Stimulated activated naive CD8-positive, alpha-beta T cell treated with anti-CD3 and anti-CD28 coated beads, Interleukin-15, Interleukin-2, amounts not matched to agents 100 ng/mL and 50 ng/mL, for 24 hours (primary cell): ENCODE measurements around the gene EMD.
"Not testable (repeated sequence)": the region's sequence is repeated elsewhere in the genome, so short reads cannot be mapped to it uniquely, and the experiment has no call there.

Source experiments
- H3K27ac Mint-ChIP-seq: one replicate; pipeline ENCODE4 v1.8.0; 2021; ENCODE audit warnings: mild to moderate bottlenecking, mixed read lengths
- H3K27me3 Mint-ChIP-seq: one replicate; pipeline ENCODE4 v1.8.0; 2021; ENCODE audit warnings: mixed read lengths
- H3K36me3 Mint-ChIP-seq: one replicate; pipeline ENCODE4 v1.8.0; 2021; ENCODE audit warnings: low read depth, mixed read lengths
- H3K4me1 Mint-ChIP-seq: one replicate; pipeline ENCODE4 v1.8.0; 2021; ENCODE audit warnings: low read depth, mixed read lengths
- H3K4me3 Mint-ChIP-seq: one replicate; pipeline ENCODE4 v1.8.0; 2021; ENCODE audit warnings: mild to moderate bottlenecking, mixed read lengths
- H3K9me3 Mint-ChIP-seq: one replicate; pipeline ENCODE4 v1.8.0; 2021; ENCODE audit warnings: mixed read lengths

EMD gene

GRCh38 chrX:154378799-154379568, at the start of gene EMD:
Gene EMD, plus strand, starts transcription at chrX:154379295. Its CDS starts 190 bp downstream, at chrX:154379485.
- Mint-ChIP-seq H3K36me3 (peaks cover 14% of the 10 kb centered on the region), H3K4me3 (peak within 1 kb of the TSS; percentile 92), H3K27ac (peak within 1 kb of the TSS; percentile 90), H3K9me3 (no peaks in the 10 kb centered on the region), H3K27me3 (no peaks in the 10 kb centered on the region), H3K4me1 (peaks cover 16% of the 10 kb centered on the region)

- Mint-ChIP-seq H3K36me3 (no peaks in the 10 kb centered on the region), H3K27ac (no peak overlapping the region), H3K4me3 (no peak overlapping the region), H3K4me1 (peaks cover 47% of the 10 kb centered on the region), H3K27me3 (no peaks in the 10 kb centered on the region), H3K9me3 (no peaks in the 10 kb centered on the region)
These were observed 46.5 kb upstream of the EMD start for GRCh38 chrX:154332561-154332960.

- Mint-ChIP-seq H3K27me3 (no peaks in the 10 kb centered on the region), H3K4me3 (no peak overlapping the region), H3K4me1 (peaks cover 41% of the 10 kb centered on the region), H3K36me3 (no peaks in the 10 kb centered on the region), H3K9me3 (no peaks in the 10 kb centered on the region), H3K27ac (no peak overlapping the region)
These were observed 46.0 kb upstream of the EMD start for GRCh38 chrX:154333116-154333515.

- Mint-ChIP-seq H3K9me3 (no peaks in the 10 kb centered on the region), H3K27ac (peak overlapping the region; percentile 96), H3K27me3 (no peaks in the 10 kb centered on the region), H3K4me1 (peaks cover 36% of the 10 kb centered on the region), H3K36me3 (no peaks in the 10 kb centered on the region), H3K4me3 (peak overlapping the region; percentile 54)
These were observed 45.2 kb upstream of the EMD start for GRCh38 chrX:154333837-154334271.

GRCh38 chrX:154334496-154334895, 44.6 kb upstream of the EMD start:
- Mint-ChIP-seq H3K4me3 (peak overlapping the region; percentile 54), H3K27ac (peak overlapping the region; percentile 96), H3K4me1 (peaks cover 35% of the 10 kb centered on the region), H3K27me3 (no peaks in the 10 kb centered on the region), H3K9me3 (no peaks in the 10 kb centered on the region), H3K36me3 (no peaks in the 10 kb centered on the region)

- not testable (repeated sequence) for H3K27me3 Mint-ChIP-seq
These were observed 37.4 kb upstream of the EMD start for GRCh38 chrX:154341399-154342298.

GRCh38 chrX:154343063-154343462, 36.0 kb upstream of the EMD start:
- H3K27me3 Mint-ChIP-seq, H3K27ac Mint-ChIP-seq, H3K36me3 Mint-ChIP-seq, H3K4me3 Mint-ChIP-seq, H3K9me3 Mint-ChIP-seq, H3K4me1 Mint-ChIP-seq: not testable (repeated sequence)

More at GRCh38 chrX:154341399-154342298, 37.4 kb upstream of the EMD start:
- not testable (repeated sequence) for H3K4me3 Mint-ChIP-seq, H3K9me3 Mint-ChIP-seq, H3K4me1 Mint-ChIP-seq, H3K36me3 Mint-ChIP-seq, H3K27ac Mint-ChIP-seq

- H3K27ac Mint-ChIP-seq, H3K36me3 Mint-ChIP-seq, H3K4me3 Mint-ChIP-seq, H3K27me3 Mint-ChIP-seq, H3K9me3 Mint-ChIP-seq: not testable (repeated sequence)
- peaks cover 13% of the 10 kb centered on the region for H3K4me1 Mint-ChIP-seq
These were observed 35.5 kb upstream of the EMD start for GRCh38 chrX:154343620-154344019.

GRCh38 chrX:154348114-154348531, 31.0 kb upstream of the EMD start:
- peaks cover 10% of the 10 kb centered on the region for H3K36me3 Mint-ChIP-seq
- H3K4me1 Mint-ChIP-seq = peaks cover 27% of the 10 kb centered on the region
- no peaks in the 10 kb centered on the region for H3K27me3 Mint-ChIP-seq
- peak overlapping the region; percentile 31 for H3K27ac Mint-ChIP-seq
- no peak overlapping the region for H3K4me3 Mint-ChIP-seq
- no peaks in the 10 kb centered on the region for H3K9me3 Mint-ChIP-seq

- H3K27me3 Mint-ChIP-seq = no peaks in the 10 kb centered on the region
- peaks cover 13% of the 10 kb centered on the region for H3K36me3 Mint-ChIP-seq
- H3K4me1 Mint-ChIP-seq = peaks cover 34% of the 10 kb centered on the region
- H3K4me3 Mint-ChIP-seq = no peak overlapping the region
- no peaks in the 10 kb centered on the region for H3K9me3 Mint-ChIP-seq
- no peak overlapping the region for H3K27ac Mint-ChIP-seq
These were observed 30.3 kb upstream of the EMD start for GRCh38 chrX:154348646-154349358.

GRCh38 chrX:154349359-154349935, 29.6 kb upstream of the EMD start:
- H3K27ac Mint-ChIP-seq = peak overlapping the region; percentile 45
- H3K4me1 Mint-ChIP-seq = peaks cover 38% of the 10 kb centered on the region
- peaks cover 13% of the 10 kb centered on the region for H3K36me3 Mint-ChIP-seq
- no peaks in the 10 kb centered on the region for H3K27me3 Mint-ChIP-seq
- no peaks in the 10 kb centered on the region for H3K9me3 Mint-ChIP-seq
- no peak overlapping the region for H3K4me3 Mint-ChIP-seq

- Mint-ChIP-seq H3K9me3 (no peaks in the 10 kb centered on the region), H3K27me3 (no peaks in the 10 kb centered on the region), H3K36me3 (peaks cover 13% of the 10 kb centered on the region), H3K27ac (no peak overlapping the region), H3K4me3 (no peak overlapping the region), H3K4me1 (peaks cover 38% of the 10 kb centered on the region)
These were observed 29.1 kb upstream of the EMD start for GRCh38 chrX:154349979-154350378.

- Mint-ChIP-seq H3K4me1 (peaks cover 38% of the 10 kb centered on the region), H3K9me3 (no peaks in the 10 kb centered on the region), H3K4me3 (no peak overlapping the region), H3K27me3 (no peaks in the 10 kb centered on the region), H3K36me3 (peaks cover 13% of the 10 kb centered on the region), H3K27ac (peak overlapping the region; percentile 58)
These were observed 28.5 kb upstream of the EMD start for GRCh38 chrX:154350429-154351182.
